VCaP (cell line): ENCODE data around the gene GARIN6.
"Not testable (repeated sequence)": the region's sequence is repeated elsewhere in the genome, so short reads cannot be mapped to it uniquely, and the experiment has no call there.

ENCODE experiments used
- H3K27ac ChIP-seq: fragments of 450-650 bp; 2 replicates; pipeline ENCODE4 v1.5.1; 2017
- TF ChIP-seq, protein P1 (sequence below): fragments of 450-650 bp; conservative IDR thresholded peaks from 2 replicates; pipeline ENCODE4 v1.5.1; 2017; ENCODE audit warnings: mild to moderate bottlenecking, moderate library complexity

Gene GARIN6

DNA sequence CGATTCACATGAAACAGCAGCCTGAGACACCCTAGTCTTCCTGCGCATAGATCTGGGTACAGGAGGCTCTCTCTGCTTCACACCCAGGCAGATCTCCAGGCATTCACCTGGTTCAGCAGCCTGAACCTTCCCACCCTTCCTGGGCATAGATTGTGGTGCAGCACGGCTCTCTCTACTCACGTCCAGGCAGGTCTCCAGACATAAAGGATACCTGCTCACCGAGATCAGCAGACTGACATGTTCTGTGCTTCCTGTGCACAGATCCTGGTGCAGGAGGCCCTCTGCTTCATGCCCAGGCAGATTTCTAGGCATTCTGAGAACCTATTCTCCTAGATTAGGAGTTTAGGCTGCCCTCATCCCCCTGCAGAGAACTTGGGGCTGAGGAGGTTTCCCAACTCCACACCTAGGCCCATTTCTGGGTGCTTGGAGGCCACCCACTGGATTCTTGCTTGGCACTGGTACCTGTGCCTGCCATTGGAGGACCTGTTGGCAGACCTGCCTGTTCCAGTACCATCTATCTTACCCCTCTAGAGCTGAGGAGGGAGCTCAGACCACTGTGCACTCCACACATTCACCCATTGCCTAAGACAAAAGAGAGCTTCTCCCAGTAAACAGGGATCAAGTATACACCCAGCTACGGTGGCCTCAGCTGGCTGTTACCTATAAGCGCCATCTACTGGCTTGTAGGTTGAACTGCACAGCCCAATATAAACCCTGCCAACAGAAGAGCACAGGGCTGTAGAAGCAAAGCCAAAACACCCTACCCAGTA lies 28.0 kb upstream of the GARIN6 start:
- TF ChIP-seq, protein P1, sequence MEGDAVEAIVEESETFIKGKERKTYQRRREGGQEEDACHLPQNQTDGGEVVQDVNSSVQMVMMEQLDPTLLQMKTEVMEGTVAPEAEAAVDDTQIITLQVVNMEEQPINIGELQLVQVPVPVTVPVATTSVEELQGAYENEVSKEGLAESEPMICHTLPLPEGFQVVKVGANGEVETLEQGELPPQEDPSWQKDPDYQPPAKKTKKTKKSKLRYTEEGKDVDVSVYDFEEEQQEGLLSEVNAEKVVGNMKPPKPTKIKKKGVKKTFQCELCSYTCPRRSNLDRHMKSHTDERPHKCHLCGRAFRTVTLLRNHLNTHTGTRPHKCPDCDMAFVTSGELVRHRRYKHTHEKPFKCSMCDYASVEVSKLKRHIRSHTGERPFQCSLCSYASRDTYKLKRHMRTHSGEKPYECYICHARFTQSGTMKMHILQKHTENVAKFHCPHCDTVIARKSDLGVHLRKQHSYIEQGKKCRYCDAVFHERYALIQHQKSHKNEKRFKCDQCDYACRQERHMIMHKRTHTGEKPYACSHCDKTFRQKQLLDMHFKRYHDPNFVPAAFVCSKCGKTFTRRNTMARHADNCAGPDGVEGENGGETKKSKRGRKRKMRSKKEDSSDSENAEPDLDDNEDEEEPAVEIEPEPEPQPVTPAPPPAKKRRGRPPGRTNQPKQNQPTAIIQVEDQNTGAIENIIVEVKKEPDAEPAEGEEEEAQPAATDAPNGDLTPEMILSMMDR, result peak; percentile 81

DNA sequence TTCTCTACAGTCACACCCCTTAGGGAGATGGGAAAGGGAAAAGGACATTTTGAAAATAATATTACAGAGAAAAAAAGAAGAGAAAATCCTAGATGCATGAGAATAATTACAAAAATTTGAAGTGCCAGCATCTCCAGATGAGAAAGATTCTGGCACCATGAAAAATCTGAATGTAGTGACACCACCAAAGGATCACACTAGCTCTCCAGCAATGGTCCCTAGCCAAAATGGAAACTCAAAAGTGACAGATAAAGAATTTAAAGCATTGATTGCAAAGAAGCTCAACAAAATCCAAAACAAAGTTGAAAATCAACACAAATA lies 27.4 kb upstream of the GARIN6 start:
- H3K27ac ChIP-seq, result no peak overlapping the region
- TF ChIP-seq, protein P1, result peak; percentile 38

More for the DNA sequence above, 28.0 kb upstream of the GARIN6 start:
- no peak overlapping the region for H3K27ac ChIP-seq

DNA sequence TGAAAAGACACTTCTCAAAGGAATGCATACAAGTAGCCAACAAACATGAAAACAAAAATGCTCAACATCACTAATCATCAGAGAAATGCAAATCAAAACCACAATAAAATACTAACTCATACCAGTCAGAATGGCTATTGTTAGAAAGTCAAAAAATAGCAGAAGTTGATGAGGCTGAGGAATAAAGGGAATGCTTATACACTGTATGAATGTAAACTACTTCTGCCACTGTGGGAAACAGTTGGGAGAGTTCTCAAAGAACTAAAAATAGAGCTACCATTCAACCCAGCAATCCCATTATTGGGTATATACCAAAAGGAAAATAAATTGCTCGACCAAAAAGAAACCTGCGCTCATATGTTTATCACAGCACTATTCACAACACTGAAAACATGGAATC lies 23.0 kb upstream of the GARIN6 start:
- not testable (repeated sequence) for H3K27ac ChIP-seq

DNA sequence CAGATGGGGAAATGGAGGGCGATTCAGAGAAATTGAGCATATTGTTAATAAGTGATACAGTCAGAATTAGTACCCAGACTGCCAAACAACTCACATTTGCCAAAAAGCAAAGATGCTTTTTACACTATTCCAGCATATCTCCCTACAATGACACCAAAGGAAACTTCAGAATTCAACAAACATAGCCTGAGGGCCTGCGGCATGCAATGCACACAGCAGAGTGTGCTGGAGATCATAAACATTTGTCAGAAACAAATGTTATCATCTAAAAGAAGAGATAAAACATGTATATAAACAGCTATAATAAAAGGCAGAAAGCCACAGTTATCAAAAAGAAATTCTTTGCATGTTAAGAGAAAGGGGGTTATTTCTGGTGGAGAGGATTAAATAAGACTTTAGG lies 20.1 kb upstream of the GARIN6 start:
- TF ChIP-seq, protein P1, result no peak; the same call in 1 of the 2 replicates
- H3K27ac ChIP-seq, result no peak overlapping the region

DNA sequence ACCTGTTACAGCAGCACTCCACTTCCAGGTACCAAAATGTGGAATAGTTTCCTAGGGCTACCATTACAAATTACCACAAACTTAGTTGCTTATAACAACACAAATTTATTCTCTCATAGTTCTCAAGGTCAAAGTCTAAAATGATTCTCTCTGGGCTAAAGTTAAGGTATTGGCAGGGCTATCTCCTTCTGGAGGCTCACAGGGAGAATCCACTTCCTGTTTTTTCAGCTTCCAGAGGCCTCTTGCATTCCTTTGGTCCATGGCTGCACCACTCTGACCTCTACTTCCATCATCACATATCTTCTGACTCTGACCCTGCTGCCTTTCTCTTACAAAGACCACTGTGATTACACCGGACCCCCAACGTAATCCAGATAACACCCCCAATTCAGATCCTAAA lies 2.9 kb upstream of the GARIN6 start:
- TF ChIP-seq, protein P1, result no peak

GRCh38 chr12:99648183-99648582 lies 630 bp downstream of the GARIN6 start:
- no peak overlapping the region for H3K27ac ChIP-seq
- TF ChIP-seq, protein P1, result no peak

More for the DNA sequence above, 2.9 kb upstream of the GARIN6 start:
- no peak overlapping the region for H3K27ac ChIP-seq

GRCh38 chr12:99649551-99649950 lies 2.0 kb downstream of the GARIN6 start:
- TF ChIP-seq, protein P1, result no peak
- no peak overlapping the region for H3K27ac ChIP-seq

DNA sequence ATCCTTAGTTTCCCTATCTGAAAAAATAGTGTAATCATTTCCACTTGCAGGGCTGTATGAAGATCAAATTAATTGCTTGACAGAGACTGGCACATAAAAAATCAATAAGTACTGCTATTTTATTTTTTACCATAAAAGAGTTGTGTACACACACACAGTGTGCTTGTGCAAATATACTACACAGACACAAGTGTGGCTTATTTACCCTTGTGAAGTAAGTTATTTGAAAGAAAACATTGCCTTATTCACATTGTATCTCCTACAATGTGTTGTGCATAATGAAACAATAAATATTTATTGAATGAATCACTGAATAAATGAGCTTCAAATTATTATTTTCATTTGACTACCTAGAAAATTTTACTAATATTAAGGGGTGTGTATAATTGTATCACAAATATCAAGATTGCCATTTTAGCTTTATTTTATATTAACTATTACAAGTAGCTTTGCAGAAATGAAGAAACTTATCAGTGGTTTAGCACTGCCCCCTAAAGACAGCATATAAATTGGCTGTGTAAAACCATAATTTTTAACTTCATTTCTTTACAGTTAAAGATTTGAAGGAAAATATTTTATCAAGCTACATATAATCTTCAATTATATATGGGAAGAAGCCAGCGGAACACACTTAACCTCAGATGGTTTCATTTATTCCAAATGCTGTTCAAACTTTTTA lies 11.3 kb downstream of the GARIN6 start:
- TF ChIP-seq, protein P1, result peak; percentile 74
- peak overlapping the region; percentile 67 for H3K27ac ChIP-seq
